Fibroblast of gingiva (primary cell): ENCODE data around the gene MB21D2.
"Not testable (repeated sequence)": the region's sequence is repeated elsewhere in the genome, so short reads cannot be mapped to it uniquely, and the experiment has no call there.

Experiments
- DNase-seq: peaks from one replicate; pipeline ENCODE4 v3.0.0-alpha.2; 2011; ENCODE audit warnings: low read depth

The MB21D2 gene

GRCh38 chr3:192917404-192918274 lies at the start of gene MB21D2:
TSS of gene MB21D2 (minus strand) at chr3:192917856. CDS start at chr3:192917840, 16 bp downstream.
- peak; percentile 85 for DNase-seq

GRCh38 chr3:192964959-192965719 lies 47.5 kb upstream of the MB21D2 start:
- not testable (repeated sequence) for DNase-seq

GRCh38 chr3:192959773-192960172 lies 42.1 kb upstream of the MB21D2 start:
- DNase-seq = no peak

GRCh38 chr3:192958219-192958872 lies 40.7 kb upstream of the MB21D2 start:
- DNase-seq = no peak

- peak; percentile 90 for DNase-seq
These were observed 39.9 kb upstream of the MB21D2 start for GRCh38 chr3:192957441-192958021.

- DNase-seq = peak; percentile 32
These were observed 36.3 kb upstream of the MB21D2 start for GRCh38 chr3:192953926-192954325.

- DNase-seq = no peak
These were observed 29.8 kb upstream of the MB21D2 start for GRCh38 chr3:192947421-192947820.

- no peak for DNase-seq
These were observed 25.7 kb upstream of the MB21D2 start for GRCh38 chr3:192943393-192943792.

GRCh38 chr3:192942625-192943024 lies 25.0 kb upstream of the MB21D2 start:
- no peak for DNase-seq

- DNase-seq = no peak
These were observed 22.5 kb upstream of the MB21D2 start for GRCh38 chr3:192940129-192940528.

- no peak for DNase-seq
These were observed 17.8 kb upstream of the MB21D2 start for GRCh38 chr3:192935441-192935840.

GRCh38 chr3:192933779-192934460 lies 16.3 kb upstream of the MB21D2 start:
- DNase-seq = no peak

- DNase-seq = no peak
These were observed 15.6 kb upstream of the MB21D2 start for GRCh38 chr3:192933259-192933658.

GRCh38 chr3:192931825-192932224 lies 14.2 kb upstream of the MB21D2 start:
- no peak for DNase-seq

GRCh38 chr3:192930577-192930976 lies 12.9 kb upstream of the MB21D2 start:
- no peak for DNase-seq

GRCh38 chr3:192929755-192930547 lies 12.3 kb upstream of the MB21D2 start:
- no peak for DNase-seq

GRCh38 chr3:192929146-192929545 lies 11.5 kb upstream of the MB21D2 start:
- DNase-seq = peak; percentile 7

- no peak for DNase-seq
These were observed 11.1 kb upstream of the MB21D2 start for GRCh38 chr3:192928720-192929119.

GRCh38 chr3:192928016-192928415 lies 10.4 kb upstream of the MB21D2 start:
- no peak for DNase-seq

GRCh38 chr3:192927016-192927415 lies 9.4 kb upstream of the MB21D2 start:
- DNase-seq = no peak

GRCh38 chr3:192923731-192924130 lies 6.1 kb upstream of the MB21D2 start:
- no peak for DNase-seq
